Parathyroid adenoma (tissue), 2 donors: Measurements from ENCODE around the gene MED13L.

ENCODE experiments used
- H2AFZ ChIP-seq: fragments of 300-600 bp; sonication (generic); one replicate; pipeline ENCODE4 v1.7.0; 2017; ENCODE audit warnings: antibody characterized with exemption, mild to moderate bottlenecking
- H3K27ac ChIP-seq: fragments of 300-600 bp; sonication (generic); one replicate; pipeline ENCODE4 v1.7.0; 2017
- H3K27me3 ChIP-seq: fragments of 300-600 bp; sonication (generic); one replicate; pipeline ENCODE4 v1.7.0; 2017; ENCODE audit warnings: low read length; ENCODE audit not compliant: control insufficient read depth, insufficient read depth
- H3K36me3 ChIP-seq: fragments of 300-600 bp; sonication (generic); one replicate; pipeline ENCODE4 v1.7.0; 2017; ENCODE audit warnings: low read length; ENCODE audit not compliant: control insufficient read depth, insufficient read depth
- H3K4me1 ChIP-seq: fragments of 300-600 bp; sonication (generic); one replicate; pipeline ENCODE4 v1.7.0; 2017; ENCODE audit warnings: control low read depth
- H3K4me2 ChIP-seq: fragments of 300-600 bp; sonication (generic); one replicate; pipeline ENCODE4 v1.7.0; 2017; ENCODE audit warnings: low read length
- H3K4me3 ChIP-seq: fragments of 300-600 bp; sonication (generic); one replicate; pipeline ENCODE4 v1.7.0; 2017; ENCODE audit warnings: low read depth, low read length
- H3K79me2 ChIP-seq: fragments of 300-600 bp; sonication (generic); one replicate; pipeline ENCODE4 v1.7.0; 2017; ENCODE audit warnings: control low read depth
- H3K9ac ChIP-seq: fragments of 300-600 bp; sonication (generic); one replicate; pipeline ENCODE4 v1.7.0; 2017; ENCODE audit warnings: mild to moderate bottlenecking
- H3K9me3 ChIP-seq: fragments of 300-600 bp; sonication (generic); one replicate; pipeline ENCODE4 v1.7.0; 2017; ENCODE audit warnings: low read length; ENCODE audit not compliant: control insufficient read depth
- TF ChIP-seq, protein P1 (sequence below): fragments of 300-600 bp; sonication (generic); IDR thresholded peaks from one replicate; pipeline ENCODE4 v1.7.0; 2017; ENCODE audit warnings: antibody characterized with exemption, mild to moderate bottlenecking
- donor health status: primary hyperparathyroidism.

The MED13L gene

DNA sequence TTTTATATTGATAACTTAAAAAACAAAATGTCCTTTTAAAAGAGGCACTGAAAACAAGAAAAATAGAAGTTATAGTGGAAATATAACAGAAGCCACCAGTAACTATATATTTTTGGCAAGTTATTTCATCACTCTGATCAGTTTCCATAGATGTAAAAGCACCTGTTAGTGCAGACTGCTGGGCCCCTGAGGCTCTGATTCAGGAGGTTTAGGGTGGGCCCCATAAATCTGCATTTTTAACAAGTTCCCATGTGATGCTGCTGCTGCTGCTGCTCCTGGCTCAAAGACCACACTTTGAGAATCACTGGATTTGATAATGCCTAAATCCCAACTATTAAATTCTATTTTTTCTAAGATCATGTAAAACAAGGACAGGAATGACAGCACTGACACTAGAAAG lies 251.1 kb downstream of the MED13L start:
- Histone ChIP-seq H3K4me3 (no peak overlapping the region), H3K27me3 (no peaks in the 10 kb centered on the region), H3K4me2 (no peak overlapping the region), H3K36me3 (no peaks in the 10 kb centered on the region), H3K27ac (no peak overlapping the region), H3K9me3 (no peaks in the 10 kb centered on the region), H3K79me2 (peaks cover 5% of the 10 kb centered on the region), H3K4me1 (peaks cover 11% of the 10 kb centered on the region), H2AFZ (no peak overlapping the region), H3K9ac (no peak overlapping the region)
- TF ChIP-seq, protein P1, sequence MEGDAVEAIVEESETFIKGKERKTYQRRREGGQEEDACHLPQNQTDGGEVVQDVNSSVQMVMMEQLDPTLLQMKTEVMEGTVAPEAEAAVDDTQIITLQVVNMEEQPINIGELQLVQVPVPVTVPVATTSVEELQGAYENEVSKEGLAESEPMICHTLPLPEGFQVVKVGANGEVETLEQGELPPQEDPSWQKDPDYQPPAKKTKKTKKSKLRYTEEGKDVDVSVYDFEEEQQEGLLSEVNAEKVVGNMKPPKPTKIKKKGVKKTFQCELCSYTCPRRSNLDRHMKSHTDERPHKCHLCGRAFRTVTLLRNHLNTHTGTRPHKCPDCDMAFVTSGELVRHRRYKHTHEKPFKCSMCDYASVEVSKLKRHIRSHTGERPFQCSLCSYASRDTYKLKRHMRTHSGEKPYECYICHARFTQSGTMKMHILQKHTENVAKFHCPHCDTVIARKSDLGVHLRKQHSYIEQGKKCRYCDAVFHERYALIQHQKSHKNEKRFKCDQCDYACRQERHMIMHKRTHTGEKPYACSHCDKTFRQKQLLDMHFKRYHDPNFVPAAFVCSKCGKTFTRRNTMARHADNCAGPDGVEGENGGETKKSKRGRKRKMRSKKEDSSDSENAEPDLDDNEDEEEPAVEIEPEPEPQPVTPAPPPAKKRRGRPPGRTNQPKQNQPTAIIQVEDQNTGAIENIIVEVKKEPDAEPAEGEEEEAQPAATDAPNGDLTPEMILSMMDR: no peak

DNA sequence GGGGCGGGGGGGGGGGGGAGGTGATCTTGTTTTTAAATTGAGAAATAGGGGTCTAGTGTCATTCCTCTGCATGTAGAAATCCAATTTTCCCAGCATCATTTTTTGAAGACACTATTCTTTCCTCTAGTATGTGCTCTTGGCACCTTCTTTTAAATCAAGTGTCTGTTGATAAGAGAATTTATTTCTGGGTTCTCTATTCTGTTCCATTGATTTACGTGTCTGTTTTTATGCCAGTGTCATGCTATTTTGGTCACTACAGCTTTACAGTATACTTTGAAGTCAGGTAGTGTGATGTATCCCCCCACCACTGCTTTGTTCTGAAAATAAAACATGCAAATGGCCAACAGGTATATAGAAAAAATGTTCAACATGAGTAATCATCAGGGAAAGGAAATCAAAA lies 252.7 kb downstream of the MED13L start:
- no peaks in the 10 kb centered on the region for H3K36me3 ChIP-seq
- no peak overlapping the region for H3K27ac ChIP-seq
- TF ChIP-seq, protein P1: no peak
- H3K9me3 ChIP-seq: no peaks in the 10 kb centered on the region
- no peaks in the 10 kb centered on the region for H3K27me3 ChIP-seq
- no peak overlapping the region for H3K4me2 ChIP-seq
- H3K4me3 ChIP-seq: no peak overlapping the region
- peaks cover 5% of the 10 kb centered on the region for H3K79me2 ChIP-seq
- peaks cover 11% of the 10 kb centered on the region for H3K4me1 ChIP-seq
- no peak overlapping the region for H3K9ac ChIP-seq
- H2AFZ ChIP-seq: no peak overlapping the region

DNA sequence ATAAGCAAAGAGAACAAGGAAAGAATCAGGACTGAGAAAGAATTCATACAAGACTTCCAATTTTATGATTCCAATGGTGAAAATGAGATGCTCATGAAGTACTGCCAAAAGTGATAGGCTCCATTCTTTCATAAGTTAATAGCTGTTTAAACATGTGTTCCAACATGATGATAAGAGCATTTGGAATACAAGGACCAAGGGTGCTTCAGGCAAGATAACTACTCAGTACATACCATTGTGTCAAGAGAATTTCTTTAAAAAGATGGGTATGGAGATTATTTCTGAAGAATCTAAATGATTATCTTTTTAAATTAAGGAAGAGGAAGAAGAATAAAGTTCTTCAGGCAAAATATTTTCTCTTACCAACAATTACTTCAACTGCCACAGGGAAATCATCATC lies 258.1 kb downstream of the MED13L start:
- Histone ChIP-seq H2AFZ (no peak overlapping the region), H3K9ac (no peak overlapping the region), H3K4me1 (peaks cover 6% of the 10 kb centered on the region), H3K9me3 (no peaks in the 10 kb centered on the region), H3K4me2 (no peak overlapping the region), H3K36me3 (no peaks in the 10 kb centered on the region), H3K27ac (no peak overlapping the region), H3K79me2 (no peaks in the 10 kb centered on the region), H3K4me3 (no peak overlapping the region), H3K27me3 (no peaks in the 10 kb centered on the region)
- TF ChIP-seq, protein P1: no peak

DNA sequence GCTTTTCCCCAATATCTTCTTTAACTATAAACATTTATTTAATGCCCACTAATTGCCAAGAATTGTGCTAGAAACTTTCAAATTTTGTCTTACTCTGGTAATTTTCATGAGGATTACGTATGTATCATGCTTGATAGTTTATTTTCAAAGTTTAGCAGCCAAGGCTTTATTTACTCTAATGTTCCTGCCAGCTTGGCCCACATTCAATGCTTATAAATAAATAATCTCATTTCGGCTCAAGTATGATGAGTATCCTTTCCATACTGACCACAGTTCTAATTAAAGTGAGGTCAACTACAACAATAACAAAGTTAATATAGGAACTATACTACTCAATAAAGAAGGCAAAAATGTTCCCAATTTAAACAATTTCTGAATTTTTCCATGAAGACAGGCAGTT lies 259.2 kb downstream of the MED13L start:
- no peak overlapping the region for H2AFZ ChIP-seq
- no peaks in the 10 kb centered on the region for H3K79me2 ChIP-seq
- H3K27me3 ChIP-seq: no peaks in the 10 kb centered on the region
- no peak overlapping the region for H3K4me2 ChIP-seq
- no peaks in the 10 kb centered on the region for H3K36me3 ChIP-seq
- H3K4me1 ChIP-seq: peaks cover 6% of the 10 kb centered on the region
- TF ChIP-seq, protein P1: no peak
- H3K27ac ChIP-seq: no peak overlapping the region
- H3K4me3 ChIP-seq: no peak overlapping the region
- H3K9ac ChIP-seq: no peak overlapping the region
- H3K9me3 ChIP-seq: no peaks in the 10 kb centered on the region

DNA sequence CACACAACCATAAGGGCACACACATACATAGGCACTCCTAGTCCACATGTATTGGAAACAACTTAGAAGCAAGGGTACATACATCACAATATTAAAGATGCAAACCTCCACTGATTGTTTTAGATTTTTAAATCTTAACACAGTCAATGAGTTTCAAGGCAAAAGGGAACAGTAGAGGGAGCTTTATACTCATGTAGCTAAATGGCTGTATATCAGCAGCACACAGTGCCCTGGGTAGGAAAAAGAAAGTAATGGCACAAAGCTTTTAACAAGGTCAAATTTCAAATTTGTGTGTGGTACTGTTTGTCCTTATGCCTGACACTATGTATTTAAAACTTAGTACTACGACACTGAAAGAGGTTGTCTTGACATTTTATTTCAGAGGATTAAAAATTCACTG lies 262.0 kb downstream of the MED13L start:
- Histone ChIP-seq H3K27me3 (no peaks in the 10 kb centered on the region), H3K27ac (no peak overlapping the region), H3K4me3 (no peak overlapping the region), H2AFZ (no peak overlapping the region), H3K79me2 (no peaks in the 10 kb centered on the region), H3K4me1 (no peaks in the 10 kb centered on the region), H3K9ac (no peak overlapping the region), H3K4me2 (no peak overlapping the region), H3K36me3 (no peaks in the 10 kb centered on the region), H3K9me3 (no peaks in the 10 kb centered on the region)
- TF ChIP-seq, protein P1: peak; percentile 55
